Omental fat pad (tissue), 4 donors: ENCODE measurements around the gene GABARAPL1. TPM values are rescaled to one million over a fixed set of nuclear protein-coding genes. Genes with fewer than 3 reads are reported as not detected.
"Not testable (repeated sequence)": the region's sequence is repeated elsewhere in the genome, so short reads cannot be mapped to it uniquely, and the experiment has no call there.

Experiments
- ATAC-seq: fragments of 150-250 bp; one replicate; pipeline ENCODE4 v1.9.1; 2016; ENCODE audit warnings: mild to moderate bottlenecking, moderate library complexity; ENCODE audit not compliant: low FRiP score
- DNase-seq: peaks from one replicate; pipeline ENCODE4 v3.0.0-alpha.2; 2019; ENCODE audit warnings: low spot score
- CTCF ChIP-seq, 3 donors: fragments of 450-650 bp; IDR thresholded peaks; one replicate each; pipeline ENCODE4 v1.5.1; 2016 to 2017; ENCODE audit warnings: antibody characterized with exemption in 3 of 3, mild to moderate bottlenecking in 3 of 3, moderate library complexity in 2 of 3
- total RNA-seq, 4 donors: library from RNA; depleted of rRNA; stranded (reverse); fragments of >200 nt; gene quantifications; one replicate each; pipeline ENCODE4 v1.1.0, GENCODE V29; 2016

GABARAPL1 gene
- total RNA-seq, 4 donors from 2014 or later, result 165 to 335 (median 268) TPM

- DNase-seq (no peak), ATAC-seq (no peak)
- TF ChIP-seq CTCF (IDR thresholded peaks at IDR 0.05), result no peak
Observed at GRCh38 chr12:10221846-10222245, 9.2 kb downstream of the GABARAPL1 start.

GRCh38 chr12:10223208-10223607, 10.5 kb downstream of the GABARAPL1 start:
- no peak for ATAC-seq
- TF ChIP-seq CTCF (IDR thresholded peaks at IDR 0.05), result no peak
- no peak for DNase-seq

GRCh38 chr12:10225426-10225825, 12.7 kb downstream of the GABARAPL1 start:
- ATAC-seq, DNase-seq: not testable (repeated sequence)

- TF ChIP-seq CTCF (IDR thresholded peaks at IDR 0.05), result no peak
- ATAC-seq (no peak), DNase-seq (no peak)
Observed at GRCh38 chr12:10226086-10226485, 13.4 kb downstream of the GABARAPL1 start.

GRCh38 chr12:10226731-10227130, 14.1 kb downstream of the GABARAPL1 start:
- DNase-seq (no peak), ATAC-seq (no peak)

GRCh38 chr12:10227648-10228047, 15.0 kb downstream of the GABARAPL1 start:
- ATAC-seq (no peak), DNase-seq (no peak)
- TF ChIP-seq CTCF (IDR thresholded peaks at IDR 0.05), result no peak

More at GRCh38 chr12:10226731-10227130, 14.1 kb downstream of the GABARAPL1 start:
- no peak for TF ChIP-seq CTCF (IDR thresholded peaks at IDR 0.05)

- no peak for TF ChIP-seq CTCF (IDR thresholded peaks at IDR 0.05)
- DNase-seq (no peak), ATAC-seq (no peak)
Observed at GRCh38 chr12:10234562-10234961, 21.9 kb downstream of the GABARAPL1 start.
